Measurements from ENCODE around the gene KCNK17. TPM values are rescaled to one million over a fixed set of nuclear protein-coding genes. Genes with fewer than 3 reads are reported as not detected.

KCNK17 gene, protein sequence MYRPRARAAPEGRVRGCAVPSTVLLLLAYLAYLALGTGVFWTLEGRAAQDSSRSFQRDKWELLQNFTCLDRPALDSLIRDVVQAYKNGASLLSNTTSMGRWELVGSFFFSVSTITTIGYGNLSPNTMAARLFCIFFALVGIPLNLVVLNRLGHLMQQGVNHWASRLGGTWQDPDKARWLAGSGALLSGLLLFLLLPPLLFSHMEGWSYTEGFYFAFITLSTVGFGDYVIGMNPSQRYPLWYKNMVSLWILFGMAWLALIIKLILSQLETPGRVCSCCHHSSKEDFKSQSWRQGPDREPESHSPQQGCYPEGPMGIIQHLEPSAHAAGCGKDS
- polyA plus RNA-seq: not detected in 2 replicates

DNA sequence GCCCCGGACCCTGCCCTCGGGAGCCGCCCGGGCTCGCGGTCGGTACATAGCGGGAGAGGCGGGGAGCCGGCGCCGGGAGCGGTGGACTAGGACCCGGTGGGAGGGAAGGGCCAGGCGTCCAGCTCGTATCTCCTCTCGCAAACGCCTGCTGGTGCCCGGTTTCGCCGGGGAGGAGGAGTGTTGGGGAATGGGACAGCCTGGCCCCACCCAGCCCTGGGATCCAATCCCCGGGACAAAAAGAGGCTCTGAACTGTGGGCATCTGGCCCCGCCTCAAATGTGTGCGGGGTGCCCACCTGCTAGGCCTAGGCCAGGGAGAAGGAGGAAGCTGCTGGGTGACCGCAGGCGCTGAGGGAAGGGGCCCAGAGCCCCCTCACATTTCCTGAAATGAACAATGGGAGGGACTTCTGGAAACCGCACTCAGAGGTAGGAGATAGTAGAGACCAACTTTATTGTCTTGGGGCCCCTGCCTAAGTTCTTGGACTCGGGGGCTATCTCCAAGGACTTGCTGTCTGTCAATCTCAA is at the start of gene KCNK17:
KCNK17 (minus strand) TSS at position 147 of the 523 bp plus-strand sequence; CDS start at position 48, 99 bp downstream.

DNA sequence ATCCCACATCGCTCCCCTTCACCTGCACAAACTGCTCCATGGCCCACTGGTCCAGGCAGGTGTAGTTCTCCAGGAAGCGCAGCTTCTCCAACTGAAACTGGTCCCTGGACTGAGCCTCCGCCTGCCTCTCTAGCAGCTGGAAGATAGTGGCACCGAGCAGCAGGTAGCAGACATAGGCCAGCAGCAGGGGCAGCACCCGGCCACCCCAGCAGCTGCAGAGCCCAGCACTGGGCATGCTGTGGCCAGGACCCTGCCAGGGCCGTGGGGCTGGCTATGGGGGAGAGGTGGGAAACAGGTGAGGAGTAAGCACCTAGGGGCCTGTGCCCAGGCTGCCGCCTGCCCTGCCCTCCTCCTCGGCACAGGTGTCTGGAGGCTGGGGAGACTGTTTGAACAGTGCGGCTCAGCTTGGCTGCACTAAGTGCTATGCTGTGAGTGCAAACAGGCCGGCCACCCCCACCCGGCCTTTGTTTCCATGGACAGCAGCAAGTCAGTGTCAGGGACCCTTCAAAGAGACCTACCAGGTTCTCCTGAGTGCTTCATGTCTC is 8.2 kb upstream of the KCNK17 start, which contains the start of gene KCNK16:
KCNK16 (minus strand) TSS at position 397 of the 545 bp plus-strand sequence; CDS start at position 235, 162 bp downstream.

Other genes with a start within 250 kb of the KCNK17 start
- 6.7 and 10.4 TPM in 2 replicates for gene SAYSD1, start 199.2 kb downstream of the KCNK17 start, polyA plus RNA-seq
- not detected in 2 replicates for gene KCNK5, start 84.9 kb downstream of the KCNK17 start, polyA plus RNA-seq
- not detected in 2 replicates for gene KCNK16, start 8.3 kb upstream of the KCNK17 start, polyA plus RNA-seq

Data from Purkinje cell (primary cell).